Esophagus muscularis mucosa (tissue), 4 donors: ENCODE data around the gene USP48. TPM values are rescaled to one million over a fixed set of nuclear protein-coding genes. Genes with fewer than 3 reads are reported as not detected.

Source experiments
- DNase-seq: peaks from one replicate; pipeline ENCODE4 v3.0.0-alpha.2; 2017; ENCODE audit errors: extremely low spot score
- H3K27ac ChIP-seq, 4 donors: fragments of 200-600 bp; sonication (generic); replicated peaks in 1 of 4; 1 replicate in 3 of 4; 2 replicates in 1 of 4; pipeline ENCODE4 v1.5.1; 2016 to 2019; ENCODE audit warnings: mild to moderate bottlenecking in 1 of 4
- H3K27me3 ChIP-seq, 4 donors: fragments of 200-600 bp; sonication (generic); one replicate each; pipeline versions ENCODE4 v1.5.1 to v1.6.0; 2016 to 2019
- H3K36me3 ChIP-seq, 4 donors: fragments of 200-600 bp; sonication (generic); one replicate each; pipeline ENCODE4 v1.5.1; 2016 to 2019
- H3K4me1 ChIP-seq, 4 donors: fragments of 200-600 bp; sonication (generic); one replicate each; pipeline ENCODE4 v1.5.1; 2016 to 2019
- H3K4me3 ChIP-seq, 4 donors: fragments of 200-600 bp; sonication (generic); 1 replicate in 2 of 4; 2 replicates in 2 of 4; pipeline ENCODE4 v1.5.1; 2016 to 2019; ENCODE audit warnings: mild to moderate bottlenecking in 4 of 4, moderate library complexity in 1 of 4
- H3K9me3 ChIP-seq, 4 donors: fragments of 200-600 bp; sonication (generic); 1 replicate in 3 of 4; 2 replicates in 1 of 4; pipeline ENCODE4 v1.5.1; 2016 to 2019
- EP300 ChIP-seq: sonication (generic); formaldehyde crosslinking; IDR thresholded peaks from one replicate; pipeline ENCODE4 v1.6.1; 2017; ENCODE audit warnings: antibody characterized with exemption
- POLR2A ChIP-seq: fragments of 450-650 bp; IDR thresholded peaks from one replicate; pipeline ENCODE4 v1.6.1; 2017; ENCODE audit warnings: antibody characterized with exemption, moderate library complexity, mild to moderate bottlenecking, low read depth
- POLR2AphosphoS5 ChIP-seq, 2 donors: sonication (generic); formaldehyde crosslinking; IDR thresholded peaks; one replicate each; pipeline ENCODE4 v1.6.1; 2017; ENCODE audit warnings: antibody characterized with exemption in 2 of 2
- WGBS: methylation state at CpG from one replicate; pipeline ENCODE4 v1.1.5; 2018; 5-methylcytosine and 5-hydroxymethylcytosine counted together
- intact Hi-C: fragments of 100-400 bp; cut with DNase I; formaldehyde crosslinking; loops from one replicate; pipeline ENCODE4 v1.15.1; 2023
- total RNA-seq, 4 donors: library from RNA; depleted of rRNA; stranded (reverse); fragments of >200 nt; gene quantifications; one replicate each; pipeline versions ENCODE4 v1.1.0 to v1.2.1, GENCODE V29; 2016
- TF ChIP-seq, protein P1 (sequence below), 3 experiments: fragments of 200-600 bp in 2 of 3; fragments of 450-650 bp in 1 of 3; sonication (generic) in 2 of 3; IDR thresholded peaks; one replicate each; pipeline ENCODE4 v1.5.1; 2017 to 2019; ENCODE audit warnings: antibody characterized with exemption in 3 of 3, mild to moderate bottlenecking in 2 of 3, moderate library complexity in 1 of 3

The USP48 gene
- total RNA-seq, 4 donors from 2014 or later = 29.3 to 46.5 (median 37.7) TPM

DNA sequence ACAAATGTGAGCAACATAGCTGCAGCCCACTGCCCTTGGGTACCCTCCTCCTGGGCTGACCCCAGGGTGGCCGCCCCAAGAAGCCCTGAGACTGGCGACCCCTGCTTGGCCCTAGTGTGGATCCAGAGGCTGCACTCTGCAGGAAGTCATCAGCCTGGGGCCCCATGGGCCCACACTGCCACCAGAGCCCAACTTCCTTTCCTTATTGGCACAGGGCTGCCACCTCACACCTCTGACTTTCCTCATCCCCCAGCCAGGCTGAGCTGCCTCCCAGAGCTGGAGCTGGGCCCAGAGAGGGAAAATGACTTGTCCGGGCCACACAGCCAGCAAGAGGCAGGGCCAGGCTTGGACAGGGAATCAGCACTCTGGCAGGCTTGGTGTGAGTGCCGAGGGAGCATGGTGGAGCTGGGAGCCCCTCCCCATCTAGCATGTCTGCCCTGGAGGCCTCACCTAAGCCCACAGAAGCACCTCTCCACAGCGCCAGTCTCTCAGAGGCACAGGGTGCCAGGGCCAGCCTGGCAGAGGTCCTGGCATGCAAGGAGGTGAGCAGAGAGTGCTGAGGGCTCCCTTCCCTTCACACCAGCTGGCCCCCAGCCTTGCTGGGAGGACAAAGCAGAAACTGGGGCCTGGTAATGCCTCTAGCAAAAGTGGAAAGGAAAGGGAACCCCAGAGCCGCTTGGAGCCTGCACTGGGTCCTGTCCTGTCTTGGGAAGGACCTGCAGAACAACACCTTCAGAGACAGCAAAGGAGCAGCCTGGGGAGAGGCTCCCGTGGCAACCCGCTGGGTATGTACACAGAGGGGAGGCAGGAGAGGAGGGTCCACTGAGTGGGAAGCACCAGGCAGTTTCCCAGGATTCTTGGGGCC is 117.0 kb downstream of the USP48 start:
- no peak for DNase-seq
- no peaks in the 10 kb centered on the region for H3K9me3 ChIP-seq
- H3K4me3 ChIP-seq = no peak overlapping the region
- no peaks in the 10 kb centered on the region for H3K36me3 ChIP-seq
- peaks cover 19 to 23% (median 21%) of the 10 kb centered on the region in 4 donors for H3K4me1 ChIP-seq
- intact Hi-C loops = no loop called here
- 68% methylated on average over 7 of the region's 8 CpGs for WGBS
- peaks cover 9 to 91% (median 31%) of the 10 kb centered on the region in 4 donors for H3K27me3 ChIP-seq
- TF ChIP-seq, protein P1, sequence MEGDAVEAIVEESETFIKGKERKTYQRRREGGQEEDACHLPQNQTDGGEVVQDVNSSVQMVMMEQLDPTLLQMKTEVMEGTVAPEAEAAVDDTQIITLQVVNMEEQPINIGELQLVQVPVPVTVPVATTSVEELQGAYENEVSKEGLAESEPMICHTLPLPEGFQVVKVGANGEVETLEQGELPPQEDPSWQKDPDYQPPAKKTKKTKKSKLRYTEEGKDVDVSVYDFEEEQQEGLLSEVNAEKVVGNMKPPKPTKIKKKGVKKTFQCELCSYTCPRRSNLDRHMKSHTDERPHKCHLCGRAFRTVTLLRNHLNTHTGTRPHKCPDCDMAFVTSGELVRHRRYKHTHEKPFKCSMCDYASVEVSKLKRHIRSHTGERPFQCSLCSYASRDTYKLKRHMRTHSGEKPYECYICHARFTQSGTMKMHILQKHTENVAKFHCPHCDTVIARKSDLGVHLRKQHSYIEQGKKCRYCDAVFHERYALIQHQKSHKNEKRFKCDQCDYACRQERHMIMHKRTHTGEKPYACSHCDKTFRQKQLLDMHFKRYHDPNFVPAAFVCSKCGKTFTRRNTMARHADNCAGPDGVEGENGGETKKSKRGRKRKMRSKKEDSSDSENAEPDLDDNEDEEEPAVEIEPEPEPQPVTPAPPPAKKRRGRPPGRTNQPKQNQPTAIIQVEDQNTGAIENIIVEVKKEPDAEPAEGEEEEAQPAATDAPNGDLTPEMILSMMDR (IDR thresholded peaks at IDR 0.05) = no peak
- no peak for TF ChIP-seq POLR2AphosphoS5 (IDR thresholded peaks at IDR 0.05)
- TF ChIP-seq EP300 = no peak
- TF ChIP-seq POLR2A = no peak
- H3K27ac ChIP-seq = no peak overlapping the region

DNA sequence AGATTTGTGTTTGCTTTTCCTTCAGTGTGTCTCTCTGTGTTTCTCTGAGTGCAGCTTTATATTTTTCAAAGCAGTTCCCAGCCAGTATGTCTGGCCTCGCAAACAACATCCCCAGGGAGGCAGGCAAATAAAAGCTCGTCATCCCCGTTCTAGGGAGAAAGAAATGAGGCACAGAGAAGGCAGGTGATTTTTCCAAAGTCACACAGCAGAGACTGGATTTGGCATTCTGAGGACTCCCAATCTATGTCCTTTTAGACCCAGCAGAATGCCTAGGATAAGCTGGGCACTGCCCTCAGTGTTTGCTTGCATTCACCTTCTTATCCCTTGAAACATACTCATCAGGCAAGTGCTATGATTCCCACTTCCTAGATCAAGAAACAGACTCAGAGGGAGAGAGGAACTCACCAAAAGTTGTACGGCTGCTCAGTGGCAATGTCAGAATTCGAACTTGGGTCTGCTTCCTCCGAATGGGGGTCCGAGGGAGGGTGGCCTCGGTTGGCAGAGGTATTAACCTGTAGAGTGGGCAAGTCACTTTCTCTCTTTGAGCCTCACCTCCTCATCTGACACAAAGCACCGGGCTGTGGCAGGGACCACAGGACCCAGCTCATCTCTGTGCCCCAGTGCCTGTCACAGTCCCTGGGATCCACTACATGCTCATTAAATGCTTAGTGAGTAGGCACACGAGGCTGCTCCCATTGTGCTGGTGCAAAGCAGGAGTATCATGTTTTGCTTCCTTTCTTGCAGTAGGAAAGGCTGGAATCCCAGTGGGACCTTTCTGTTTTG is 118.0 kb downstream of the USP48 start:
- WGBS = 73% methylated on average over 9 of the region's 10 CpGs
- H3K27ac ChIP-seq = no peak overlapping the region
- no peaks in the 10 kb centered on the region for H3K36me3 ChIP-seq
- H3K4me3 ChIP-seq = no peak overlapping the region
- peaks cover 18 to 23% (median 20%) of the 10 kb centered on the region in 4 donors for H3K4me1 ChIP-seq
- H3K27me3 ChIP-seq = peaks cover 9 to 98% (median 33%) of the 10 kb centered on the region in 4 donors
- no peaks in the 10 kb centered on the region for H3K9me3 ChIP-seq
- intact Hi-C loops = no loop called here
- TF ChIP-seq, protein P1 (IDR thresholded peaks at IDR 0.05) = no peak
- TF ChIP-seq POLR2A (no peak), POLR2AphosphoS5 (IDR thresholded peaks at IDR 0.05) (no peak), EP300 (no peak)
- DNase-seq = no peak

DNA sequence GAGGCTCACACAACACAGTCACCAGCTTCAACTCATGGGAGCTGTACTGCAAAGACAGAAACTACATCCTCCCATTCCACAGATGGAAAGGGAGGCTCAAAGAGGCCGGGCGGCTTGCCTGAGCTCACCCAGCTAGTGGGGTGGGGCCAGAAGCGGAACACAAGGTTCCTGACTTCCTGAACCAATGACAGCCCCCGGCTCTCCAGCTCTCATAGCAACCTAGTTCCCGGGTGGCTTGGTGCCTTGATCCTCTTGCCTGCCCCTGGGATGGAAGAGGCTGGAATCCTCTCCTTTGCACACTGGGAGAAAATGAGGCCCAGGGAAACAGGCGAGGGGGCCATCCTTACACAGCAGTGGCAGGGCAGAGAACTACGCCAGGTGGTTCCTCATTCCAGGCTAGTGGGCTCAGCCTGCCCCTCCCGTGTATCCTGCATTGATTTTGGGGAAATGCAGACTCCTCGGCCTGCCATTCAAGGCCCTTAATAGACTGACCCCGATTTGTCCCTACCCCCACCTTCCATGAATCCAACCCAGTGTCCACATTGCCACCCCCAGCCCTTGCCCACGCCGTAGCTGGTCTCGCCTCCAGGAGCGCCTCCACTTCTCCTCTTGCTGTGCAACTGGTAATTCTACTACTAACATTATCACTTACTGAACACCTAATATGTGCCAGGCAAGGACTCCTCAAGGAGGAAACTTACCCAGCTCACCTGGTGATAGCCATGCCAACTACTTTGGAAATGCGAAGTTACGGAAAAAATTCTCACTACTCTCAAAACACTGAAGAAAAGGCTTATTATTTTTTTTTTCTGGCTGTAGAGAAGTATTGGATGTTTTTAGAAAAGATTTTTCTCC is 118.8 kb downstream of the USP48 start:
- 66% methylated on average over 16 of the region's 16 CpGs for WGBS

More for the DNA sequence above, 118.8 kb downstream of the USP48 start:
- intact Hi-C loops = no loop called here
- Histone ChIP-seq H3K36me3 (no peaks in the 10 kb centered on the region), H3K27ac (no peak overlapping the region), H3K4me1 (peaks cover 15 to 18% (median 17%) of the 10 kb centered on the region in 4 donors), H3K4me3 (no peak overlapping the region), H3K27me3 (peaks cover 8 to 98% (median 30%) of the 10 kb centered on the region in 4 donors), H3K9me3 (no peaks in the 10 kb centered on the region)
- DNase-seq = no peak
- TF ChIP-seq POLR2AphosphoS5 (IDR thresholded peaks at IDR 0.05) (no peak), EP300 (no peak), POLR2A (no peak)
- TF ChIP-seq, protein P1 (IDR thresholded peaks at IDR 0.05) = no peak
